GM19351 (cell line): ENCODE measurements around the gene COL23A1.

ENCODE experiments used
- ATAC-seq: cut with Tn5 transposase; IDR thresholded peaks from one replicate; pipeline ENCODE4 v1.9.1; 2021; ENCODE audit warnings: mild to moderate bottlenecking, moderate library complexity; ENCODE audit not compliant: unreplicated experiment

The COL23A1 gene

GRCh38 chr5:178463321-178464155 lies 126.7 kb downstream of the COL23A1 start:
- no peak for ATAC-seq

- no peak for ATAC-seq
Measured at GRCh38 chr5:178462816-178463215, 127.4 kb downstream of the COL23A1 start.

- no peak for ATAC-seq
Measured at GRCh38 chr5:178462076-178462475, 128.1 kb downstream of the COL23A1 start.

- ATAC-seq: peak; percentile 100
Measured at GRCh38 chr5:178461004-178461730, 129.0 kb downstream of the COL23A1 start.

GRCh38 chr5:178460598-178460997 lies 129.6 kb downstream of the COL23A1 start:
- no peak for ATAC-seq

- ATAC-seq: no peak
Measured at GRCh38 chr5:178460174-178460573, 130.0 kb downstream of the COL23A1 start.

GRCh38 chr5:178458140-178458539 lies 132.1 kb downstream of the COL23A1 start:
- no peak for ATAC-seq

GRCh38 chr5:178457471-178457870 lies 132.7 kb downstream of the COL23A1 start:
- ATAC-seq: no peak

- no peak for ATAC-seq
Measured at GRCh38 chr5:178455480-178455835, 134.7 kb downstream of the COL23A1 start.

- no peak for ATAC-seq
Measured at GRCh38 chr5:178454821-178455479, 135.2 kb downstream of the COL23A1 start.

GRCh38 chr5:178454303-178454702 lies 135.9 kb downstream of the COL23A1 start:
- no peak for ATAC-seq

- no peak for ATAC-seq
Measured at GRCh38 chr5:178453224-178453623, 137.0 kb downstream of the COL23A1 start.

- ATAC-seq: no peak
Measured at GRCh38 chr5:178450121-178451028, 139.8 kb downstream of the COL23A1 start.

GRCh38 chr5:178449163-178450070 lies 140.8 kb downstream of the COL23A1 start:
- no peak for ATAC-seq

- no peak for ATAC-seq
Measured at GRCh38 chr5:178445534-178445933, 144.7 kb downstream of the COL23A1 start.

GRCh38 chr5:178442405-178443257 lies 147.6 kb downstream of the COL23A1 start:
- no peak for ATAC-seq

GRCh38 chr5:178441486-178442270 lies 148.5 kb downstream of the COL23A1 start:
- no peak for ATAC-seq

- no peak for ATAC-seq
Measured at GRCh38 chr5:178440181-178440580, 150.0 kb downstream of the COL23A1 start.
